RWPE2 (cell line): ENCODE measurements around the gene SPPL2B.

Experiments used
- ATAC-seq: fragments of 200-7000 bp; cut with Tn5 transposase; 3 replicates; pipeline ENCODE4 v1.9.1; 2021; ENCODE audit warnings: low read depth
- DNase-seq: peaks from one replicate; pipeline ENCODE4 v3.0.0-alpha.2; 2020; ENCODE audit warnings: low spot score
- H3K27ac ChIP-seq: fragments of 450-650 bp; 2 replicates; pipeline ENCODE4 v1.5.1; 2017; ENCODE audit warnings: mild to moderate bottlenecking; ENCODE audit not compliant: poor library complexity, severe bottlenecking
- H3K27me3 ChIP-seq: fragments of 250-450 bp; sonication (Bioruptor Pico); 2 replicates; pipeline ENCODE4 v1.5.1; 2021; ENCODE audit warnings: mild to moderate bottlenecking, moderate library complexity; ENCODE audit not compliant: insufficient read depth, poor library complexity, severe bottlenecking
- H3K36me3 ChIP-seq: fragments of 250-450 bp; sonication (Bioruptor Pico); 2 replicates; pipeline ENCODE4 v1.5.1; 2020; ENCODE audit warnings: low read depth, mild to moderate bottlenecking, moderate library complexity
- H3K4me1 ChIP-seq: fragments of 250-450 bp; sonication (Bioruptor Pico); 2 replicates; pipeline ENCODE4 v1.5.1; 2021; ENCODE audit warnings: mild to moderate bottlenecking, moderate library complexity; ENCODE audit not compliant: insufficient read depth, poor library complexity, severe bottlenecking
- H3K4me3 ChIP-seq: fragments of 250-450 bp; sonication (Bioruptor Pico); 2 replicates; pipeline ENCODE4 v1.5.1; 2021; ENCODE audit warnings: mild to moderate bottlenecking, moderate library complexity; ENCODE audit not compliant: severe bottlenecking
- H3K9me3 ChIP-seq: fragments of 250-450 bp; sonication (Bioruptor Pico); 2 replicates; pipeline ENCODE4 v1.5.1; 2021; ENCODE audit warnings: mild to moderate bottlenecking, moderate library complexity; ENCODE audit not compliant: severe bottlenecking
- TF ChIP-seq, protein P1 (sequence below): fragments of 450-650 bp; IDR thresholded peaks from one replicate; pipeline ENCODE4 v1.5.1; 2017; ENCODE audit warnings: mild to moderate bottlenecking, moderate library complexity; ENCODE audit not compliant: poor library complexity, severe bottlenecking

The SPPL2B gene

GRCh38 chr19:2354670-2355069, 26.2 kb downstream of the SPPL2B start:
- peaks cover 15% of the 10 kb centered on the region for H3K27me3 ChIP-seq
- H3K27ac ChIP-seq: no peak overlapping the region
- no peaks in the 10 kb centered on the region for H3K36me3 ChIP-seq
- H3K9me3 ChIP-seq: no peaks in the 10 kb centered on the region
- DNase-seq (peak; percentile 43), ATAC-seq (no peak)
- TF ChIP-seq, protein P1, sequence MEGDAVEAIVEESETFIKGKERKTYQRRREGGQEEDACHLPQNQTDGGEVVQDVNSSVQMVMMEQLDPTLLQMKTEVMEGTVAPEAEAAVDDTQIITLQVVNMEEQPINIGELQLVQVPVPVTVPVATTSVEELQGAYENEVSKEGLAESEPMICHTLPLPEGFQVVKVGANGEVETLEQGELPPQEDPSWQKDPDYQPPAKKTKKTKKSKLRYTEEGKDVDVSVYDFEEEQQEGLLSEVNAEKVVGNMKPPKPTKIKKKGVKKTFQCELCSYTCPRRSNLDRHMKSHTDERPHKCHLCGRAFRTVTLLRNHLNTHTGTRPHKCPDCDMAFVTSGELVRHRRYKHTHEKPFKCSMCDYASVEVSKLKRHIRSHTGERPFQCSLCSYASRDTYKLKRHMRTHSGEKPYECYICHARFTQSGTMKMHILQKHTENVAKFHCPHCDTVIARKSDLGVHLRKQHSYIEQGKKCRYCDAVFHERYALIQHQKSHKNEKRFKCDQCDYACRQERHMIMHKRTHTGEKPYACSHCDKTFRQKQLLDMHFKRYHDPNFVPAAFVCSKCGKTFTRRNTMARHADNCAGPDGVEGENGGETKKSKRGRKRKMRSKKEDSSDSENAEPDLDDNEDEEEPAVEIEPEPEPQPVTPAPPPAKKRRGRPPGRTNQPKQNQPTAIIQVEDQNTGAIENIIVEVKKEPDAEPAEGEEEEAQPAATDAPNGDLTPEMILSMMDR: no peak
- H3K4me1 ChIP-seq: no peaks in the 10 kb centered on the region
- H3K4me3 ChIP-seq: no peak overlapping the region

DNA sequence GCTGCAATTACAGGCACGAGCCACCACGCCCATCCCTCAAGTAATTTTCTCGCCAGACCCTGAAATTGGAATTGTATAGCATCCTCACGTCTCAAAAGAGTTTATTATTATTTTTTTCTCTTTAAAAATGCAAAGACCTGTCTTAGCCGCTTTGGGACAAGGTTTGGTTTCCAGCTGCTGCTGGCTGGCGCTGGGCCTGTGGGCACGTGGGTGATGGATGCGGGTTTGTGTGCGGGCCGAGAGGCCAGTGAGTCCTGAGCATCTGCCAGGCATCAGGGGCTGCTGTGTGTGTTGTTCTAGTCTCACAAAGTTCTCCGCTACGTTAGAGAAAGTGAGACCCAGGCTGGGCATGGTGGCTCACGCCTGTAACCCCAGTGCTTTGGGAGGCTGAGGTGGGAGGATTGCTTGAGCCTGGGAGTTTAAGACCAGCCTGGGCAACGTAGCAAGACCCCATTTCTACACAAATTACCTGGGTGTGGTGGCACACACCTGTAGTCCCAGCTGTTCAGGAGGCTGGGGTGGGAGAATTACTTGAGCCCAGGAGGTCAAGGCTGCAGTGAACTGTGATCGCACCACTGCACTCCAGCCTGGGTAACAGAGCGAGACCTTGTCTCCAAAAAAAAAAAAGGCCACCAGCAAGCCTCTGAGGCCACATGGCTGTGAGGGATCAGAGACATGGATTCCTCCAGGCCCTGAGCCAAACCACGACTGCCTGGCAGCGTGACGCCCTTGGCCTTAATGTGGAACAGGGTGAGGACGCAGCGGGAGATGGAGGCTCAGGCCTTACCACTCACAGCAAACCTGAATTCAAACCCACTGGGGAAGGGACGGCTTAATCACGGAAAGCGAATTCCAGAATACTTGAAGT, 26.9 kb downstream of the SPPL2B start:
- no peak for DNase-seq
- TF ChIP-seq, protein P1: no peak
- H3K4me3 ChIP-seq: no peak overlapping the region
- no peak overlapping the region for H3K27ac ChIP-seq
- no peaks in the 10 kb centered on the region for H3K36me3 ChIP-seq
- no peak for ATAC-seq
- no peaks in the 10 kb centered on the region for H3K4me1 ChIP-seq
- no peaks in the 10 kb centered on the region for H3K9me3 ChIP-seq
- H3K27me3 ChIP-seq: peaks cover 21% of the 10 kb centered on the region

DNA sequence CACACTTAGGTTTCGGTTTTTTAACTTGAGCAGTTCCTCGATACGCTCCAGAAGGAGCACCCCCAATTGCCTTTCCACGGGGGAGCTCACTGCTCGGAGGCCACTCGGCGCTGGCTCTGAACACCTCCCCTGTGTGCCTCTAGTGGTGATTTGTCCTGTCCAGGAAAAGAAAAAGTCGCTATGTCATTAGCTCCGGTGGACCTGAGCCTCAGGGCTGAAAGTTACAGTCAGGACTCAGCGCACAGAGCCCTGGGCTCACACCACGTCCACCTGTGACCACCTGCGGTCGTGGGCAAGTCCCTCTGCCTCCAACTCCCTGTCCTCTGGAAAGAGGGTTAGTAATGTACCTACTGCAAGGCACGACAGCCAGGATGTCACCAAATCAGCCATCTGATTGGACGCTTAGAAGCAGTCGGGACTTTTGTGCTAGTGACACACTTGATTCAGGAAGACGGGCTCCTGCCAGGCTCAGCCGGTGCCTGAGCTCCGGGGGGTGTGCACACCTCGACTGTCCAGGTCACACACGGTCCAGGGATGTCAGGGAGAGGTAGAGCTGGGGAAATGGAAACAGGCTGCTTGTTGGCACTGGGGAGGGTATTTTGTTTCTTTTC, 27.7 kb downstream of the SPPL2B start:
- H3K36me3 ChIP-seq: no peaks in the 10 kb centered on the region
- H3K9me3 ChIP-seq: no peaks in the 10 kb centered on the region
- DNase-seq (no peak), ATAC-seq (no peak)
- H3K4me1 ChIP-seq: no peaks in the 10 kb centered on the region
- TF ChIP-seq, protein P1: no peak
- H3K27me3 ChIP-seq: peaks cover 24% of the 10 kb centered on the region
- no peak overlapping the region for H3K27ac ChIP-seq
- H3K4me3 ChIP-seq: no peak overlapping the region

DNA sequence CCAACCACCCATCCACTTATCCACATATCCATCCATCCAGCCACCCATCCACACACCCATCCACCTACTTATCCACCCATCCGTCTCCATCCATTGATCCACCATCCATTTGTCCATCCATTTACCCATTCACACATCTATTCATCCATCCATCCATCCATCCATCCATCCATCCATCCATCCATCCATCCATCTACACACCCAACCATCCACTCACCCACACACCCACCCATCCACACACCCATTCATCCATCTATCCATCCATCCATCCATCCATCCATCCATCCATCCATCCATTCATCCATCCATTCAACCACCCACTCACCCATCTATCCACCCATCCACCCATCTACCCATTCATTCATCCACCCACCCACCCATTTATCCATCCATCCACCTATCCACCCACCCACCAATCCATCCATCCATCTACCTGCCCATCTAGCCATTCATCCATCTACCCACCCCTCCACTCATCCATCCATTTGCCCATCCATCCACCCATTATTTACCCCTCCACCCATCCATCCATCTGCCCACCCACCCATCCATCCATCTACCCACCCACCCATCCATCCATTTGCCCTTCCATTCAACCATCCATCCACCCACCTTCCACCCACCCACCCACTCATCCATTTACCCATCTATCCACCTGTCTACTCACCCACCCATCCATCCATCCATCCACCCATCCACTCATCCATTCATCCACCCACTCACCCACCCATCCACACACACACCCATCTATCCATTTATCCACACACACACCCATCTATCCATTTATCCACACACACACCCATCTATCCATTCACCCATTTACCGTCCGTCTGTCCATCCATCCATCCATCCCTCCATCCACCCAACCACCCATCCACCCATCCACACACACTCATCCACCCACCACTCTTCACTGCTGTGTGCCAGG, 29.1 kb downstream of the SPPL2B start:
- Histone ChIP-seq H3K36me3 (no peaks in the 10 kb centered on the region), H3K4me3 (no peak overlapping the region), H3K4me1 (no peaks in the 10 kb centered on the region), H3K27ac (no peak overlapping the region), H3K9me3 (no peaks in the 10 kb centered on the region), H3K27me3 (peaks cover 33% of the 10 kb centered on the region)
- ATAC-seq (no peak), DNase-seq (no peak)
- TF ChIP-seq, protein P1: no peak
